Bronchial epithelial cell (primary cell): ENCODE data around the gene CD81. TPM values are rescaled to one million over a fixed set of nuclear protein-coding genes. Genes with fewer than 3 reads are reported as not detected.

Source experiments
- DNase-seq: peaks from one replicate; pipeline ENCODE4 v3.0.0-alpha.2; 2010; ENCODE audit warnings: low read depth
- FAIRE-seq: peaks from 2 replicates; lab custom pipeline; 2011; peaks lifted over from hg19 to GRCh38; lab: Jason Lieb, UNC
- H3K27me3 ChIP-seq: 2 replicates; pipeline ENCODE4 v1.5.1; 2011; ENCODE audit warnings: low read length; ENCODE audit not compliant: control insufficient read depth, insufficient read depth
- H3K36me3 ChIP-seq: 2 replicates; pipeline ENCODE4 v1.5.1; 2011; ENCODE audit warnings: low read length; ENCODE audit not compliant: control insufficient read depth, insufficient read depth
- H3K4me3 ChIP-seq: 2 replicates; pipeline ENCODE4 v1.5.1; 2011; ENCODE audit warnings: mild to moderate bottlenecking, low read depth, low read length, control low read depth
- total RNA-seq: library from RNA; depleted of rRNA; stranded (reverse); fragments of >200 nt; gene quantifications from 2 replicates; pipeline ENCODE4 v1.2.1, GENCODE V29; 2014
- TF ChIP-seq, protein P1 (sequence below): IDR thresholded peaks from 2 replicates; pipeline ENCODE4 v1.5.1; 2011; ENCODE audit warnings: mild to moderate bottlenecking, moderate library complexity, low read length, control low read depth, inconsistent platforms; ENCODE audit not compliant: insufficient read depth, severe bottlenecking

CD81 gene
- total RNA-seq, 1 donor from 2014 or later = 133 TPM

DNA sequence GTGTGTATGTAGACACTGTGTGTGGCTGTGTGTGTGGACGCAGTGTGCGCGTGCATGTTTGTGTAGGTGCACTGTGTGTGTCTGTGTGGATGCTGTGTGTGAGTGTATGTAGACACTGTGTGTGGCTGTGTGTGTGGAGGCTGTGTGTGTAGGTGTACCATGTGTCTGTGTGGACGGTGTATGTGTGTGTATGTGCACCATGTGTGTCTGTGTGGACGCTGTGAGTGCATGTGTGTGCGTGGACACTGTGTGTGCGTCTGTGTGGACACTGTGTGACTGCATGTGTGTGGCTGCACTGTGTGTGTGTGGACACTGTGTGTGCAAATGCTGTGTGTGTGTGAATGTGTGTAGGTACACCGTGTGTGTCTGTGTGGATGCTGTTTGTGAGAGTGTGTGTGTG lies 56.9 kb downstream of the CD81 start:
- TF ChIP-seq, protein P1, sequence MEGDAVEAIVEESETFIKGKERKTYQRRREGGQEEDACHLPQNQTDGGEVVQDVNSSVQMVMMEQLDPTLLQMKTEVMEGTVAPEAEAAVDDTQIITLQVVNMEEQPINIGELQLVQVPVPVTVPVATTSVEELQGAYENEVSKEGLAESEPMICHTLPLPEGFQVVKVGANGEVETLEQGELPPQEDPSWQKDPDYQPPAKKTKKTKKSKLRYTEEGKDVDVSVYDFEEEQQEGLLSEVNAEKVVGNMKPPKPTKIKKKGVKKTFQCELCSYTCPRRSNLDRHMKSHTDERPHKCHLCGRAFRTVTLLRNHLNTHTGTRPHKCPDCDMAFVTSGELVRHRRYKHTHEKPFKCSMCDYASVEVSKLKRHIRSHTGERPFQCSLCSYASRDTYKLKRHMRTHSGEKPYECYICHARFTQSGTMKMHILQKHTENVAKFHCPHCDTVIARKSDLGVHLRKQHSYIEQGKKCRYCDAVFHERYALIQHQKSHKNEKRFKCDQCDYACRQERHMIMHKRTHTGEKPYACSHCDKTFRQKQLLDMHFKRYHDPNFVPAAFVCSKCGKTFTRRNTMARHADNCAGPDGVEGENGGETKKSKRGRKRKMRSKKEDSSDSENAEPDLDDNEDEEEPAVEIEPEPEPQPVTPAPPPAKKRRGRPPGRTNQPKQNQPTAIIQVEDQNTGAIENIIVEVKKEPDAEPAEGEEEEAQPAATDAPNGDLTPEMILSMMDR = no peak
- FAIRE-seq = peak; percentile 99
- Histone ChIP-seq H3K36me3 (no peaks in the 10 kb centered on the region), H3K4me3 (no peak overlapping the region), H3K27me3 (no peaks in the 10 kb centered on the region)
- no peak for DNase-seq

GRCh38 chr11:2434506-2435255 lies 57.6 kb downstream of the CD81 start:
- TF ChIP-seq, protein P1 = no peak
- DNase-seq (no peak), FAIRE-seq (no peak)
- H3K4me3 ChIP-seq = no peak overlapping the region
- H3K36me3 ChIP-seq = no peaks in the 10 kb centered on the region
- no peaks in the 10 kb centered on the region for H3K27me3 ChIP-seq

- DNase-seq (no peak), FAIRE-seq (peak; percentile 23)
- Histone ChIP-seq H3K27me3 (no peaks in the 10 kb centered on the region), H3K4me3 (no peak overlapping the region), H3K36me3 (no peaks in the 10 kb centered on the region)
- TF ChIP-seq, protein P1 = no peak
Observed at GRCh38 chr11:2435288-2436012, 58.3 kb downstream of the CD81 start.

GRCh38 chr11:2436013-2436520 lies 59.0 kb downstream of the CD81 start:
- H3K4me3 ChIP-seq = no peak overlapping the region
- DNase-seq (no peak), FAIRE-seq (no peak)
- no peaks in the 10 kb centered on the region for H3K36me3 ChIP-seq
- TF ChIP-seq, protein P1 = no peak
- H3K27me3 ChIP-seq = no peaks in the 10 kb centered on the region

GRCh38 chr11:2436521-2437031 lies 59.5 kb downstream of the CD81 start:
- H3K27me3 ChIP-seq = no peaks in the 10 kb centered on the region
- FAIRE-seq = no peak
- DNase-seq = no peak

More at GRCh38 chr11:2436521-2437031, 59.5 kb downstream of the CD81 start:
- TF ChIP-seq, protein P1 = no peak
- Histone ChIP-seq H3K36me3 (no peaks in the 10 kb centered on the region), H3K4me3 (no peak overlapping the region)
